Left kidney (tissue), 2 donors: ENCODE results near the gene MPI. TPM values are rescaled to one million over a fixed set of nuclear protein-coding genes. Genes with fewer than 3 reads are reported as not detected.
"Not testable (repeated sequence)": the region's sequence is repeated elsewhere in the genome, so short reads cannot be mapped to it uniquely, and the experiment has no call there.

Source experiments
- DNase-seq: peaks from one replicate; pipeline ENCODE4 v3.0.0-alpha.2; 2013
- polyA plus RNA-seq: library from polyadenylated mRNA; unstranded; fragments of 120-200 nt; gene quantifications from one replicate; pipeline ENCODE4 v1.2.1, GENCODE V29; 2013; ENCODE audit not compliant: insufficient read length

MPI gene
- polyA plus RNA-seq, 1 donor, result 65.7 TPM

- DNase-seq, result no peak
Observed at GRCh38 chr15:74888716-74889115, 1.1 kb upstream of the MPI start.

GRCh38 chr15:74889390-74889882, 406 bp upstream of the MPI start:
- DNase-seq, result no peak

DNA sequence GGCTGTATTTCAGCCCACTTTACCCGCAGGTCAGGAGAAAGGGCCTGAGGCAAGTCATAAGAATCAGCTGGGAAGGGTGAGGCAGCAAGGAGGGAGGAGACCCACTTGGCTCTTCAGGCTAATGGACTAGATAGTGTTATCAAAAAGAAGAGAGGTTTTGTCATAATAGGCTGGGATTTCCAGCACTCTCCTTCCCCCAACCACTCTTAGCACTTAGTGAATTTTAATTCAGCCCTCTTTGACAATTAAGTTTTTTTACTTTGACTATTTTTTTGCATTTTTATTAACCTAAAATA, 771 bp downstream of the MPI start:
- DNase-seq, result no peak

- DNase-seq, result no peak
Observed at GRCh38 chr15:74891469-74891868, 1.6 kb downstream of the MPI start.

GRCh38 chr15:74892313-74892712, 2.5 kb downstream of the MPI start:
- DNase-seq, result no peak

- DNase-seq, result no peak
Observed at GRCh38 chr15:74892931-74893330, 3.1 kb downstream of the MPI start.

GRCh38 chr15:74893627-74894026, 3.8 kb downstream of the MPI start:
- DNase-seq, result no peak

DNA sequence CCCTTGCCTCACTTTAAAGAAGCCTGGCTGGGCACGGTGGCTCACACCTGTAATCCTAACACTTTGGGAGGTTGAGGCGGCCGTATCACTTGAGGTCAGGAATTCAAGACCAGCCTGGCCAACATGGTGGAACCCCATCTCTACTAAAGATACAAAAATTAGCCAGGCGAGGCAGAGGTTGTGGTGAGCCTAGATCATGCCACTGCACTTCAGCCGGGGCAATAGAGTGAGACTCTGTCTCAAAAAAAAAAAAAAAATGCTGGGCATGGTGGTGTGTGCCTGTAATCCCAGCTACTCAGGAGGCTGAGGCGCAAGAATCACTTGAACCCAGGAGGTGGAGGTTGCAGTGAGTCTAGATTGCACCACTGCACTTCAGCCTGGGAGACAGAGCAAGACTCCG, 4.5 kb downstream of the MPI start:
- DNase-seq, result not testable (repeated sequence)

DNA sequence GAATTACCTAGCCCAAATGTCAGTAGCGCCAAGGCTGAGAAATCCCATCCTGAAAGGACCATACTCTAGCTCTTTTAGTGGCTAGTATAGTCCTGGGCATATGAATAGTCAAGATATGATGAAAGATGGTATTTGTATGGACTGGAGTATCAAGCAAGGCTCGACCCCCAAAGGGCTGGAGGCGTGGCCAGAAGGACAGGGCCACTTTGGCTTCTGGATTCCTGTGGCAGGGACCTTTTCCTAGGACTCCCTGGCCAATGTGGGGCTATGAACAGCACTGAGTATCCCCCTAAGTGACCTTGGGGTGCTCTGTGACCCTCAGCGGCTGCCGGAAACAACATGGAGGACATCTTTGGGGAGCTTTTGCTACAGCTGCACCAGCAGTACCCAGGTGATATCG, 6.0 kb downstream of the MPI start:
- no peak for DNase-seq

GRCh38 chr15:74896316-74896715, 6.5 kb downstream of the MPI start:
- no peak for DNase-seq

DNA sequence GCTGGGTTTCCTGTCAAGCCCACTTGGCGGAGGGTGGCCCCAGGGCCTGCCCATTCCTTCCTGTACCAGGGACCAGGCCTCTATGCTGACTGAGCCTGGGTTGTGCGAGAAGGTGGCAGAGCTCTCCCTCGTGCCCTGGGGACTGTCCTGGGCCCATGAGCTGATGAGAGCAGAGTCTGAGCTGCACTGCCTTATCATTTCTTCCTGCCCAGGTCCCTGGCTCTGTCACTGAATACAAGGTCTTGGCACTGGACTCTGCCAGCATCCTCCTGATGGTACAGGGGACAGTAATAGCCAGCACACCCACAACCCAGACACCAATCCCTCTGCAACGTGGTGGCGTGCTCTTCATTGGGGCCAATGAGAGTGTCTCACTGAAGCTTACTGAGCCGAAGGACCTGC, 7.5 kb downstream of the MPI start:
- no peak for DNase-seq

- DNase-seq, result peak; percentile 50
Observed at GRCh38 chr15:74901612-74902063, 11.8 kb downstream of the MPI start.

DNA sequence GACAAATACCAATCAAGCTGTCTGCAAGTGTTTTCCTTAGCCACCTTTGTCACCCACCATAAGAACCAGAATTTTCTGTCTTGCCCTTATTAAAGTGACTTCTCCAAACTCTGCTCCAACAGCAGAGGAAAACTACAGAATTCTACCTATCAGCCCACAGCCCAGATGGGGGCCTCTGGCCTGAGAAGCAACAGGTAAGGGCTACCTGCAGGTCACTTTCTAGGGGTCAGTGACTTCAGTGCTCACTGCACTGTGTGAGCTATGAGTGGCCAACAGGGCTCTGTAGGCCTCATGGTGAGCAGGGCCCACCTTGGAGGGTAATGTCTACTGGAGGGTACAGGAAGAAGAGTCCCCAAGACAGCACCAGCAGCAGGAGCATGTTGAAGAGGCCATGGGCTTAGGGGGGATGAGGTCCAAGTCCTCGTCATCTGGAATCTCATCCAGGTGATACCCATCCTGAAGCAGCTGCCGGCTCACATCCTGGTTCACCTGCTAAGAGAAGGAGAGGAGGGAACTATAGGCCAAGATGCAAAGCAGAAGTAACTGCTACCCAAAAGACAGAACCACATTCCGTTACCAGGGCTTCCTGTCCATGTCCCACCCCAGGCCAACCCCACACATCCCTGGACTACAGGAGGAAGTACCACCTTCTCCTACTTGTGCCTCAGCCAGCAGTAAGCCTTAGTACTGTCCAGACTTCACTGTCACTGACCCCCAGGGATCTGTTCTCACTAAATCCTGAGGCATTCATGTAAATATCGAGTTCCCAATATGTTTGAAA, 12.6 kb downstream of the MPI start:
- no peak for DNase-seq

- DNase-seq, result no peak
Observed at GRCh38 chr15:74903676-74904075, 13.8 kb downstream of the MPI start.

DNA sequence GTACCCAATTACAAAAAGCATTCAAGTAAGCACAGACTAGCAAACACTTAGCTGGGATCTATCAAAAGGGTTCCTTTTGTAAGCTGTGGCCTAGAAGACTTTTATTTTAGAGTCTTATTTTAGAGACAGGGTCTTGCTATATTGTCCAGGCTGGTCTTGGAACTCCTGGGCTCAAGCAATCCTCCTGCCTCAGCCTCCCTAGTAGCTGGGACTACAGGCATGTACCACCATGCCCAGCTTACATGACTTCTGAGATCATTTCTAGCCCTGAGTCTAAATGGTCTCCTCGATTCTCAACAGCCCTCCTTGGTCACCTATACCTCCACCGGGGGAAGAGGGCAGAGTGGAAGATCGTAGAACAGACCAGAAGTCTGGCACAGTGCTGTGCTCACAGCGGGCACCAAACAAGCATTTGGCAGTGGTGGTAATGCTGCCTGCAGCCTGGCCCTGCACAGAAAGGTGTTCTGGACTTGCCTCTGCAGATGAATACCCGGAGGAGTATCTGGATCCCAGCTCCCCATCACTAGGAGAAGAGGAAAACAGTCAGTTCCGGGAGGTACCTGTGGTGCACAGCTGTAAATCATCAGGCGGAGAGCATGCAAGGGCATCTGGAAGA, 14.5 kb downstream of the MPI start:
- DNase-seq, result no peak

GRCh38 chr15:74906067-74906449, 16.2 kb downstream of the MPI start:
- DNase-seq, result no peak

DNA sequence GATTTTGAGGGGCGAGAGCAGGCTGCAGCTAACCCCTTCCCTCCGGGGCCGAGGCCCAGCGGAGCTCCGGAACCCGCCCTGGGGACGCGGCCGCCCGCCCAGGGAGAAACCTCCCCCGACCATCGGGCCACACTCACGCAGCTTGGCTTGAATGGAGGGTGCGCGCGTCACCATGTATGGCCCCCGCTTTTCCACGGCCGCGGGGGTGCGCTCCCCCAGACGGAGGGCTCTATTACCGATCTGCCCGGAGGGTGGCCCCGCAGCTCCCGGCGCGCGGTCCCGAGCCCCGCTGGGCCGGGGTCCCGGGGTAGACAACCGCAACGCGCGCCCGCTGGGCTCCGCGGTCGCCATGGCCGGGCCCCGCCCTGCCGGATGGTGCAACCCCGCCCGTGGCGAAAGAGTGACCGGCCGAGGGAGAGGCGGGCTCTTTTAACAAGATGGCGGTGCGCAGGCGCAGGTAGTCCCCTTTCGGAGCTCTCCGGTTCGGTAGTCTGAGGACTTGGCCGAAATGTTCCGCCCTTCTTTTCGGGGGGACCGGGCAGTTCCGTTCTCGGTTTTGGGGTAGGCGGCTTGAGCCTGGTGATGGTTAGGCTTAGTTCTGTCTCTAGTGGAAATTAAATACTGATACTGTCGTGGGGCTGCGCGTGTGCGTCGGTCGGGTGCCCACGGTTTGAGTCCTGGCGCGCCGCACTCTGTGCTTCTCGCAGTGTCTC, 16.8 kb downstream of the MPI start, which contains the start of gene FAM219B:
Gene FAM219B, minus strand, starts transcription at position 402 of the 713 bp plus-strand sequence. Its CDS starts 51 bp downstream, at position 351.
- peak; percentile 88 for DNase-seq

DNA sequence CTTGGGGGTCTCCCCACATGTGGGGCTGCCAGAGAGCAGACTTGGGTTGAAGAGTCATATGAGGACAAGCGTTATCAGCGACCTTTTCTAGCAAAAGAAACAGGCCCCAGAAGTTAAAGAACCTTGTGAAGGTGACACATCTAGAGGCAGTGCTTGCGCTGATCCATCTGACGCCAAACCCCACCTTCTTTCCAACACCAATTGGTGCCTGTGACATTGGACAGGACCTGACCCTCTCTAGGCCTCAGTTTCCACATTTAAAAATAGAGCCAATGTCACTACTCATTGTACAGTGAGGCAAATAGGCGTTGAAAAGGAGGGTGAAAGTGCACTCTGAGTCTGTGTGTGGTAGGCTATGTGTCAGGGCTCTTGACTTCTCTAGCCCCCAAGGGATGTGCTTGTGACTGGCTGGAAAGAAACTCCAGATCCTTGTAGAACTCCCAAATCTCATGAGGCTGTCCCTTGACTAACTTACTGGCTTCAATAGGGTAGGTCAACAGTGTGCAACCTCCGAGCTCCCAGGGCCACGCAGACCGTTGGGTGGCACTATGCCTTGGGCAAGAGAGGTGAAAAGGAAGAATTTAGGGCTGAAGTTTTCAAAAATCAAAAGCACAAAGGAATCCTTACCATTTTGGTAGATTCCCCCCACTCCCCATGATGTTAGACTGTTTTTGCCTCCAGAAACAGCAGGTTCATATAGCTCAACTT, 17.5 kb downstream of the MPI start:
- no peak for DNase-seq

- DNase-seq, result no peak
Observed at GRCh38 chr15:74908635-74909034, 18.8 kb downstream of the MPI start.

- DNase-seq, result no peak
Observed at GRCh38 chr15:74913041-74913440, 23.2 kb downstream of the MPI start.

- not testable (repeated sequence) for DNase-seq
Observed at GRCh38 chr15:74913799-74914198, 24.0 kb downstream of the MPI start.

DNA sequence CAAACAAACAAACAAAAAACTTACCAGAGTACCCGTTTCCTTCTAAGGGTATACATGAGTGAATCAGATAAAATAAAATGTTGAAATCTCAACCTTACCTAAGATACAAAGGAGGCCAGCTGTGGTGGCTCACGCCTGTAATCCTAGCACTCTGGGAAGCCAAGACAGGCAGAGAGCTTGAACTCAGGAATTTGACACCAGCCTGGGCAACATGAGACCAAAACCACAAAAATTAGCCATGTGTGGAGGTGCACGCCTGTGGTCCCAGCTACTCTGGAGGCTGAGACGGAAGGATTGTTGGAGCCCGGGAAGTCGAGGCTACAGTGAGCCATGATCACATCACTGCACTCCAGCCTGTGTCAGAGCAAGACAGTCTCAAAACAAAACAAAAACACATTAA, 27.8 kb downstream of the MPI start:
- no peak for DNase-seq
